ENCODE measurements around the gene NUDT7.

NUDT7 gene

GRCh38 chr16:77680496-77680895 is 41.8 kb upstream of the NUDT7 start:
- DNase-seq (ENCODE audit: low spot score) = no peak
- no peak for TF ChIP-seq CTCF (IDR thresholded peaks at IDR 0.05; ENCODE audit: borderline replicate concordance, control extremely low read depth, extremely low read depth, insufficient read depth, missing control alignments)
- in situ Hi-C loops (cut with MboI; ENCODE audit: low sequenced_read_pairs, unreplicated experiment) = no loop called here

- DNase-seq (ENCODE audit: low spot score) = no peak
- in situ Hi-C loops (cut with MboI; ENCODE audit: low sequenced_read_pairs, unreplicated experiment) = no loop called here
- TF ChIP-seq CTCF (IDR thresholded peaks at IDR 0.05; ENCODE audit: borderline replicate concordance, control extremely low read depth, extremely low read depth, insufficient read depth, missing control alignments) = no peak
Observed at GRCh38 chr16:77682586-77682985, 39.7 kb upstream of the NUDT7 start.

- TF ChIP-seq CTCF (IDR thresholded peaks at IDR 0.05; ENCODE audit: borderline replicate concordance, control extremely low read depth, extremely low read depth, insufficient read depth, missing control alignments) = no peak
- DNase-seq (ENCODE audit: low spot score) = no peak
- in situ Hi-C loops (cut with MboI; ENCODE audit: low sequenced_read_pairs, unreplicated experiment) = no loop called here
Observed at GRCh38 chr16:77683397-77684180, 38.7 kb upstream of the NUDT7 start.

GRCh38 chr16:77684181-77684526 is 38.2 kb upstream of the NUDT7 start:
- TF ChIP-seq CTCF (IDR thresholded peaks at IDR 0.05; ENCODE audit: borderline replicate concordance, control extremely low read depth, extremely low read depth, insufficient read depth, missing control alignments) = no peak
- in situ Hi-C loops (cut with MboI; ENCODE audit: low sequenced_read_pairs, unreplicated experiment) = no loop called here
- DNase-seq (ENCODE audit: low spot score) = no peak

- no peak for DNase-seq (ENCODE audit: low spot score)
- in situ Hi-C loops (cut with MboI; ENCODE audit: low sequenced_read_pairs, unreplicated experiment) = no loop called here
- no peak for TF ChIP-seq CTCF (IDR thresholded peaks at IDR 0.05; ENCODE audit: borderline replicate concordance, control extremely low read depth, extremely low read depth, insufficient read depth, missing control alignments)
Observed at GRCh38 chr16:77686385-77686784, 35.9 kb upstream of the NUDT7 start.

GRCh38 chr16:77689971-77690370 is 32.3 kb upstream of the NUDT7 start:
- no peak for DNase-seq (ENCODE audit: low spot score)
- TF ChIP-seq CTCF (IDR thresholded peaks at IDR 0.05; ENCODE audit: borderline replicate concordance, control extremely low read depth, extremely low read depth, insufficient read depth, missing control alignments) = no peak
- in situ Hi-C loops (cut with MboI; ENCODE audit: low sequenced_read_pairs, unreplicated experiment) = no loop called here

Measured in GM13976 (cell line).